Erythroblast (primary cell): ENCODE results near the gene RBM19.

Experiments used
- DNase-seq, 2 experiments: peaks; one replicate each; lab custom pipeline; 2025; lab: John Stamatoyannopoulos, UW
- GATA1 ChIP-seq: IDR thresholded peaks from 2 replicates; pipeline ENCODE4 v1.6.1; 2011; ENCODE audit warnings: low read depth, mild to moderate bottlenecking, control low read depth, low read length, moderate library complexity
- POLR2A ChIP-seq: IDR thresholded peaks from 2 replicates; pipeline ENCODE4 v1.6.1; 2011; ENCODE audit warnings: mild to moderate bottlenecking, low read length

Gene RBM19

GRCh38 chr12:113900716-113901115 lies 65.4 kb downstream of the RBM19 start:
- DNase-seq, result no peak

DNA sequence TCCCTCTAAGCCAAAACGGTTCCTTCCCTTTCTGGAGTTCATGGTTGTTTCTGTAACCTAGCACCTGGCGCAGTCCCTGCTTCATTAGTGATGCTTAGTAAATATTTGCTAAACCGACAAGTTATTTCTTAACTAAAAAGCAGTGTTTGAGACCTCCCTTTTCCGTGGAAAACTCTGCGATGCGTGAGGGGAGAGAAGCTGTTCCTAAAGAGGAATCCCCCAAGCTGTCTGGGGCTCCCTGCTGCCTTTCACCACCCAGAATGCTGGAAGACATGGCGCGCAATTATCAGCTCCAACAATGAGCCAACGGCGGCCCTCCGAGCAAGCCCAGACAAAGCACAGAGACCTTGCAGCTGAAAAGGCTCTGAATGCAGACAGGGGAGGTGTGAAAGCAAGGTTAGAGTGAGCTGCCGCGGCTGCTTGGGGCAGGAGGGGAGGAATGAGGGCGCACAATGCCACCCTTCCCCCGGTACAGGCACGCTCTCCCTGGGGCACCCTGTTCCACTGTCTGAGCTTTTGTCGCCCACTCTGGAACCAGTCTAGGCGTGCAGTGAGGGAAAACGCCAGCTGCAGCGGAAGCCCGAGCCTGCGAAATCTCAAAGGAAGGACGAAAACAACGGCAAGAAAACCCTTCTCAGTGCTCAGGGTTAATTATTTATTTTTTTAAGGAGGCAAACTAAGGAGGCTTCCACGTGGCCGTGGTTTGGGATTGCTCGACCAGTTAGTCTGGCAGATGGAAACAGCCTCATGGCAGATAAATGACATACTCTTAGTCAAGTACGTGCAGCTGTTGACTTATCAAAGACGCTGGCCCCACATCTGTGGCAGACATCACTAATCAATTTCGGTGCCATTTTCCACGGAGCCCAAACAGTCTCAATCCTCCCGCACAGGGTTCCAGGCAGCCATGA lies 66.3 kb downstream of the RBM19 start:
- TF ChIP-seq POLR2A (no peak), GATA1 (no peak)
- peak in 1 of 2 experiments; percentile 51 for DNase-seq

More at GRCh38 chr12:113900716-113901115, 65.4 kb downstream of the RBM19 start:
- no peak for TF ChIP-seq POLR2A
- no peak for TF ChIP-seq GATA1

DNA sequence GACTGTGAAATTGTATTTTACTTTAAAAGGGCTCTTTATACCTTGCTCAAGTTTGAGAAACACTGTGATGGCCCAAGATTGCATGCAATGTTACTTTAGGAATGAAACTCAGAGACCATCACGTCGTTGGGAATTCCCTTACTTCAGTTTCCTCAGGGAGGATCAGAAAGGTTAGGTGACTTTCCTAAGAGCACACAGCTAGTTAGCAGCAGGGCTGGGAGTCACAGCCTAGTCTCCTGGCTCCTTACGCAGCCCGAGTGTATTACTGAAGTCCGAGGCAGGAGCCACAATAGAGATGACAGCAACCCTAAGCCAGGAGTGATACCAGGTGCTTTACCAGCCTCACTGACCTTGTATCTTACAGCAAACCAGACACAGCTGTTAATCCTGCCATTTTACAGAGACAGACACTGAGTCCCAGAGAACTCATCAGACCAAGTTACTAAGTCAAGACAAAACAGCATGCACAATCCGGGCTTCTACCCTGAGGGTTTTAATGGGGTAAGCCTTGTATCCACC lies 67.0 kb downstream of the RBM19 start:
- TF ChIP-seq POLR2A (no peak), GATA1 (no peak)
- DNase-seq, result no peak

DNA sequence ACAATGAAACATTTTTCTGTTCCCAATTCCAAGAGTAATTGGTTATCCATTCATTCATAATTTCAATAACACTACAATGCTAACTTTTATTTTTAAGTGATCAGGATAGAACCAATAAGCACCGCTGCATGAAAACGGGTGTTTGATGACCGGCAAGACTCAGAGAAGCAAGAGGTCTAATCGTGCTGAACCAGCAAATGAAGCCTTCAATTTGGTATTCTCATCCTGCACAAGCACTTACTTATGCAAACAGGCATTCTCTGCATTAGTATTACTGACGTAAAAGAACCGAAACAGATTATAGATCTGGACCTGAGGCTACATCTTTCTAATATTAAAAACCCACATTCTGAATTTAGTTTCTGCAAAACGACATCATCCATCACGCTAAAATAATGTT lies 67.7 kb downstream of the RBM19 start:
- no peak for DNase-seq
- no peak for TF ChIP-seq GATA1
- TF ChIP-seq POLR2A, result no peak

GRCh38 chr12:113897406-113897805 lies 68.7 kb downstream of the RBM19 start:
- TF ChIP-seq POLR2A, result no peak
- no peak for TF ChIP-seq GATA1
- no peak for DNase-seq

DNA sequence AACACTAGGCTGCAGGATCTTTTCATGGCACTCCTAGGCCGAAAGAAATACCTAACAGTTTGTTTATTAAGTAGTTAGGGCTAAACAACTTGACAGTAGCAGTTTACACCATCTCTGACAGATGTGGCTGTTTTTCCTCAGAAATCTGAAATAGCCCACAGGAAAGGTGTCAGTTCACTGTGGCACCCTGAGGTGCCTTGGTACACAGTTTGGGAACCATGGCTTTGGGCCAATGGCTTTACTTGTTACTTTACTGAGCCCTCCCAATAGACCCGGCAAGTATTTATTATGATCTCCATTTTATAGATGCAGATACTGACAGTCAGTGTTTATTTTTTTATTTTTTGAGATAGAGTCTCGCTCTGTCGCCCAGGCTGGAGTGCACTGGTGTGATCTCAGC lies 69.3 kb downstream of the RBM19 start:
- TF ChIP-seq GATA1 (no peak), POLR2A (no peak)
- DNase-seq, result no peak

- TF ChIP-seq POLR2A (no peak), GATA1 (no peak)
- DNase-seq, result no peak
Measured at GRCh38 chr12:113896194-113896593, 69.9 kb downstream of the RBM19 start.

GRCh38 chr12:113895176-113895575 lies 70.9 kb downstream of the RBM19 start:
- TF ChIP-seq GATA1 (no peak), POLR2A (no peak)

DNA sequence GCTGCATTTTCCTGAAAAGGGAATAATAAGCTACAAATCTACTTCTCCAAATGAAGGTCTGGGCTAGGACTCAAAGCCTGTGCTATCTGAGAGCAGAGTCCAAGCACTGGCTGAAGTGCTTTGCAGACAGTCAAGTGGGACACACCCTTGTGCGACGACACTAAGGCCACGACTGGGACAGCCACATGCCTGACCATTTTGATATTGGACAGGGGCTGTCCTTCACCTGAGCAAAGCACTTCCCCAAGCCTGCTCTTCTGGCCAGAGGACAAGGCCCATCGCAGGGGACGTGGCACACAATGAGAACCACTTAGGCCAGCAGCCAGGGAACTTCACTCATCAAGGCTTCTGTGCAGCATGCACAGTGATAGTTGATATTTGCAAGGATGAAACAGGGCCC lies 71.4 kb downstream of the RBM19 start:
- DNase-seq, result no peak
- no peak for TF ChIP-seq GATA1

More at GRCh38 chr12:113895176-113895575, 70.9 kb downstream of the RBM19 start:
- DNase-seq, result no peak

DNA sequence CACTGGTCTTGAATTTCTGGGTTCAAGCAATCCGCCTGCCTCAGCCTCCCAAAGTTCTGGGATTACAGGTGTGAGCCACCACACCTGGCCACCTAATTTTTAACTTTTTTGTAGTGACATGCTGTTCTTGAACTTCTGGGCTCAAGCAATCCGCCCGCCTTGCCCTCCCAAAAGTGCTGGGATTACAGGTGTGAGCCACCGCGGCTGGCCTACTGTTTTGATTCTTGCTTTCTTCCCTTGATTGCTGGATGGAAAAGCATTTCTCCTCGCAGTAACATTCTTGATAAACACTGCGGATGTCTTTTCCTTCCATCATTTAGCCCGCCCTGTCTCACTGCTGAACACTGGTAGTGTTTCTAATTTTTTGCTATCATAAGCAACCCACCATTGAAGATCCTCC lies 72.9 kb downstream of the RBM19 start:
- no peak for DNase-seq
- no peak for TF ChIP-seq POLR2A
- TF ChIP-seq GATA1, result no peak

DNA sequence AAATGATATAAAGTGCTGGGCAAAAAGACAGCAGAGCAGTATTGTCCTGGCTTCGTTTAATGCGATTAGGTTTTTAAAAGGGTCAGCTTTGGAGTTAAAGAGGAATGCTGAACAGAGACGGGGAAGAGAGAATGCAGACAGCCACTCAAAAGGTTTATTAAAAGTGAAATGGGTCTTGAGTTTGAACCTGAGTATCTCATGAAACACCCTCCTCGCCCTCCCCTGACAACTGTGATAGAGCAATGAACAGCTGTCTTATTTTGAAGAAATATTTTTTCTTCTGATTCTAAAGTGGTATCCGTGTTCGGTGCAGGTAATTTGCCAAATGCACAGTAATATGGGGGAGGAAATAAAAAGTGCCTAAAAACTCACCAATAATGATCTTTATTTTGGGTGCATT lies 73.6 kb downstream of the RBM19 start:
- no peak for DNase-seq
- no peak for TF ChIP-seq POLR2A
- TF ChIP-seq GATA1, result no peak

DNA sequence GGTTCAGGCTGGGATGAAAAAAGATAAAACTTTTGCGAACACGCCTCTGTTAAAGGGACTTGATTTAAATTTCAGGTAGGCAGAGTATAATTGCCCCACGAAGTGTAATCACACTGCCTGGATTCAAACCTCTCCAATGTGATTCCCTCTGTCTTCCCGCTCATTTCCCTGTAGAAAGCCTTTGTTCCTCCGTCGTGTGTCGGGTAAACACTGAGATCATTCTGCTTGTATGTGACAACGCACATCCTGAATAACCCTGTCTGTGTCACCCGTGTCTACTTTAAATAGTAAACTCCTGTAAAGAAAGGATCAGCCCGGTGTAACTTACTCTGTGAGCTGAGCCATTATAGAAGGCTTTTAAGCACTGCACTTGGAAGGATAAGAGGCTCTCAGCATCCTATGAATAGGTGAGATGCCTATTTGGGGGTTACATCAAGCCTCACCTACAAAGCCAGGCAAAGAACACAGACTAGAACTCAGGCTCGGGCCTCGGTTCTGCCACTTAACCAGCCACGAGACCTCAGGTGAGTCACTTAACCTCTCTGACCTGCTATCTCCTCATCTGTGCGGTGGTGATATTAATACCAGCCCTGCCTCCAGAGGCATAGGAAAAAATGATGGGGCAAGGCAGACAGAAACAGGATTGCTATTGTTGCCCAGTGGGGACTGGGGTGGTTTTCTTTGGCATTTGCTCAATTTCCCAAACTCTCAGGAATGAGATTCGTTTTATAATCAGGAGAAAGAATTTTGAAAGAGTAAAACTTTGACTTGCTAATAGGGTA lies 74.2 kb downstream of the RBM19 start:
- no peak for DNase-seq
- no peak for TF ChIP-seq GATA1
- no peak for TF ChIP-seq POLR2A

DNA sequence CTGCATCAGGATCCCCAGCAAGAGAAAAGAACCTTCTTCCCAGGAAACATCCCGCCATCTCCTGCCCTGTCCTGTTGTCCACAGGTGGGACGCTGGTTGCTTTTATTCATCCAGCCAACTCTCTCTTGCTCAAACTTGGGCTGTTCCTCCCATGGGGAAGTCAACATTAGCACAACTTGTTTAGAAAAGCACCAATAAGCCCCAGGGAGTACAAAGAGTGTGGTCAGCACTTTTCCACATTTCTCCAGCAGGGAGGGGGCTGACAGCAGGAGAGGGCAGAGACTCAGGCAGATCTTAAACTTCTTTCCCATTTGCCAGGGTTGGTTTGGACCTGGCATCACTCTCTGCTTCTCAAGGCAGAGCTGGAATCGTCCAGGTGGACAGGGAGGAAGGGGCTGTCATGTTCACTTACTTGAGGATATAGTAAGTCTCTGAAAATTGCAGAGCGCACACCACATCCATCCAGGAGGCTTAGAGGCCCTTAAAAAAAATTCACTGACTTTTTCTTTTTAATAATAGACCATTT lies 74.9 kb downstream of the RBM19 start:
- TF ChIP-seq POLR2A (no peak), GATA1 (no peak)
- no peak for DNase-seq
